Measurements from ENCODE around the gene MDFI.

The MDFI gene

GRCh38 chr6:41696788-41697187 lies 58.5 kb downstream of the MDFI start:
- H3K9me3 ChIP-seq (ENCODE audit: low read depth, low read length) = no peaks in the 10 kb centered on the region
- H3K9ac ChIP-seq (ENCODE audit: insufficient read length) = no peak overlapping the region
- no peak for TF ChIP-seq EZH2 (IDR thresholded peaks at IDR 0.05)
- no peak for TF ChIP-seq POLR2AphosphoS5 (IDR thresholded peaks at IDR 0.05; ENCODE audit: borderline replicate concordance, low read depth, low read length)
- no peak for DNase-seq (ENCODE audit: low read depth, low spot score)
- no peak overlapping the region for H3K27ac ChIP-seq
- no peaks in the 10 kb centered on the region for H3K36me3 ChIP-seq (ENCODE audit: insufficient read depth, low read length)
- no peak overlapping the region for H3K4me3 ChIP-seq

- TF ChIP-seq FOXP2 (optimal IDR thresholded peaks at IDR 0.05; ENCODE audit: control extremely low read depth, extremely low read length, insufficient read depth) = no peak
- no peak for TF ChIP-seq POLR2AphosphoS5 (IDR thresholded peaks at IDR 0.05; ENCODE audit: borderline replicate concordance, low read depth, low read length)
- no peak for TF ChIP-seq EZH2 (IDR thresholded peaks at IDR 0.05)
- no peaks in the 10 kb centered on the region for H3K36me3 ChIP-seq (ENCODE audit: insufficient read depth, low read length)
- DNase-seq (ENCODE audit: low read depth, low spot score) = no peak
- no peak overlapping the region for H3K4me3 ChIP-seq
- peak overlapping the region; percentile 37 for H3K9ac ChIP-seq (ENCODE audit: insufficient read length)
- peak overlapping the region; percentile 36; the same call in 1 of the 2 replicates for H3K27ac ChIP-seq
- no peaks in the 10 kb centered on the region for H3K9me3 ChIP-seq (ENCODE audit: low read depth, low read length)
These were observed 59.9 kb downstream of the MDFI start for GRCh38 chr6:41697861-41698781.

GRCh38 chr6:41699063-41699462 lies 60.8 kb downstream of the MDFI start:
- H3K27ac ChIP-seq = no peak overlapping the region
- H3K36me3 ChIP-seq (ENCODE audit: insufficient read depth, low read length) = no peaks in the 10 kb centered on the region
- DNase-seq (ENCODE audit: low read depth, low spot score) = no peak
- H3K4me3 ChIP-seq = no peak overlapping the region
- TF ChIP-seq EZH2 (IDR thresholded peaks at IDR 0.05) (no peak), FOXP2 (optimal IDR thresholded peaks at IDR 0.05; ENCODE audit: control extremely low read depth, extremely low read length, insufficient read depth) (no peak), POLR2AphosphoS5 (IDR thresholded peaks at IDR 0.05; ENCODE audit: borderline replicate concordance, low read depth, low read length) (no peak)
- no peaks in the 10 kb centered on the region for H3K9me3 ChIP-seq (ENCODE audit: low read depth, low read length)
- no peak overlapping the region for H3K9ac ChIP-seq (ENCODE audit: insufficient read length)

GRCh38 chr6:41700463-41701347 lies 62.4 kb downstream of the MDFI start:
- H3K36me3 ChIP-seq (ENCODE audit: insufficient read depth, low read length) = no peaks in the 10 kb centered on the region
- H3K4me3 ChIP-seq = no peak overlapping the region
- H3K9me3 ChIP-seq (ENCODE audit: low read depth, low read length) = no peaks in the 10 kb centered on the region
- TF ChIP-seq POLR2AphosphoS5 (IDR thresholded peaks at IDR 0.05; ENCODE audit: borderline replicate concordance, low read depth, low read length) (no peak), EZH2 (IDR thresholded peaks at IDR 0.05) (no peak), FOXP2 (optimal IDR thresholded peaks at IDR 0.05; ENCODE audit: control extremely low read depth, extremely low read length, insufficient read depth) (no peak)
- no peak overlapping the region for H3K27ac ChIP-seq
- H3K9ac ChIP-seq (ENCODE audit: insufficient read length) = no peak overlapping the region
- no peak for DNase-seq (ENCODE audit: low read depth, low spot score)

GRCh38 chr6:41702089-41702745 lies 63.9 kb downstream of the MDFI start:
- Histone ChIP-seq H3K9ac (ENCODE audit: insufficient read length) (no peak overlapping the region), H3K9me3 (ENCODE audit: low read depth, low read length) (no peaks in the 10 kb centered on the region), H3K36me3 (ENCODE audit: insufficient read depth, low read length) (no peaks in the 10 kb centered on the region), H3K27ac (no peak overlapping the region), H3K4me3 (no peak overlapping the region)
- TF ChIP-seq FOXP2 (optimal IDR thresholded peaks at IDR 0.05; ENCODE audit: control extremely low read depth, extremely low read length, insufficient read depth) = no peak
- no peak for TF ChIP-seq EZH2 (IDR thresholded peaks at IDR 0.05)
- TF ChIP-seq POLR2AphosphoS5 (IDR thresholded peaks at IDR 0.05; ENCODE audit: borderline replicate concordance, low read depth, low read length) = no peak
- no peak for DNase-seq (ENCODE audit: low read depth, low spot score)

- no peaks in the 10 kb centered on the region for H3K9me3 ChIP-seq (ENCODE audit: low read depth, low read length)
- no peak overlapping the region for H3K9ac ChIP-seq (ENCODE audit: insufficient read length)
- H3K36me3 ChIP-seq (ENCODE audit: insufficient read depth, low read length) = no peaks in the 10 kb centered on the region
- TF ChIP-seq EZH2 (IDR thresholded peaks at IDR 0.05) (no peak), FOXP2 (optimal IDR thresholded peaks at IDR 0.05; ENCODE audit: control extremely low read depth, extremely low read length, insufficient read depth) (no peak), POLR2AphosphoS5 (IDR thresholded peaks at IDR 0.05; ENCODE audit: borderline replicate concordance, low read depth, low read length) (no peak)
- no peak for DNase-seq (ENCODE audit: low read depth, low spot score)
- no peak overlapping the region for H3K27ac ChIP-seq
- no peak overlapping the region for H3K4me3 ChIP-seq
These were observed 64.7 kb downstream of the MDFI start for GRCh38 chr6:41702771-41703494.
